H4 (cell line): Measurements from ENCODE around the gene GSK3B. TPM values are rescaled to one million over a fixed set of nuclear protein-coding genes. Genes with fewer than 3 reads are reported as not detected.
A peak's percentile ranks its signal among the peaks of the same experiment; 100 is the strongest.

Experiments used
- DNase-seq: peaks from one replicate; pipeline ENCODE4 v3.0.0-alpha.2; 2015; ENCODE audit warnings: low spot score
- total RNA-seq: library from RNA; depleted of rRNA; stranded (reverse); fragments of >200 nt; shearing (Covaris generic); gene quantifications from 2 replicates; pipeline ENCODE4 v1.2.3, GENCODE V29; 2014; rRNA removed

The GSK3B gene
- 47.9 and 51.1 TPM in 2 replicates for total RNA-seq

GRCh38 chr3:120093911-120094775 lies at the start of gene GSK3B:
TSS of gene GSK3B (minus strand) at chr3:120094447. CDS start at chr3:120093434, 1,013 bp downstream.
- DNase-seq: peak; percentile 100

- DNase-seq: no peak
Observed at GRCh38 chr3:120143676-120144075, 49.4 kb upstream of the GSK3B start.

- no peak for DNase-seq
Observed at GRCh38 chr3:120142236-120142635, 48.0 kb upstream of the GSK3B start.

DNA sequence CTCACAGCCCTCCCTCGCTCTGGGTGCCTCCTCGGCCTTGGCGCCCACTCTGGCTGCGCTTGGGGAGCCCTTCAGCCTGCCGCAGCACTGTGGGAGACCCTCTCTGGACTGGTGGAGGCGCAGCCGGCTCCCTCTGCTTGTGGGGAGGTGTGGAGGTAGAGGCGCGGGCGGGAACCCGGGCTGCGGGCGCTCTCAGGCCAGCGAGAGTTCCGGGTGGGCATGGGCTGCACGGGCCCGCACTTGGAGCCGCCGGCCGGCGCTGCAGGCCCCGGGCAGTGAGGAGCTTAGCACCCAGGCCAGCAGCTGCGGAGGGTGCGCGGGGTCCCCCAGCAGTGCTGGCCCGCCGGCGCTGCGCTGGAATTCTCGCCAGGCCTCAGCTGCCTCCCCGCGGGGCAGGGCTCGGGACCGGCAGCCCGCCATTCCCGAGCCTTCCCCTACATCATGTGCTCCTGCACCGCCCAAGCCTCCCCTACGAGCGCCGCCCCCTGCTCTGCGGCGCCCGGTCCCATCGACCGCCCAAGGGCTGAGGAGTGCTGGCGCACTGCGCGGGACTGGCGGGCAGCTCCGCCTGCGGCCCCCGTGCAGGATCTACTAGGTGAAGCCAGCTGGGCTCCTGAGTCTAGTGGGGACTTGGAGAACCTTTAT lies 46.0 kb upstream of the GSK3B start:
- no peak for DNase-seq

- no peak for DNase-seq
Observed at GRCh38 chr3:120139140-120139539, 44.9 kb upstream of the GSK3B start.

DNA sequence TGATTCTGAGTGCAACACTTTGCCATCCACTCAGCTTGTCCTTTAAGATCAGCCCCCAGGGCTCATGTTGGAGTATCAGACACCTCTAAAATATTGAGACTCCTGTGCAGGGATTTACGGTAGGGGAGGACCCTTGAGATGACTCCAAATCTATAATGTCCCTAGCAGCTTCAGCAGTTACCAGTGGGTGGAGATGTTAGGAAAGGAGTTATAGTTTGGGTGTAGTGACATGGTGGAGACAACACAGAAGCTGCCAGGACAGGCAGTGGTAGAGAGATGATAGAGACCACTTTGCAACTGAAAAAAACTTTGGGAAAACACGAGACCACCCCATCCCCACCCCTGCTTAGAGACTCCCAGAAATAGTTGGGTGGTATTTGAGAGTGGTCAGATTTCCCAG lies 43.3 kb upstream of the GSK3B start:
- no peak for DNase-seq

- no peak for DNase-seq
Observed at GRCh38 chr3:120130656-120131055, 36.4 kb upstream of the GSK3B start.

GRCh38 chr3:120129718-120130513 lies 35.7 kb upstream of the GSK3B start:
- no peak for DNase-seq

- no peak for DNase-seq
Observed at GRCh38 chr3:120129051-120129450, 34.8 kb upstream of the GSK3B start.

- no peak for DNase-seq
Observed at GRCh38 chr3:120125992-120126391, 31.7 kb upstream of the GSK3B start.

DNA sequence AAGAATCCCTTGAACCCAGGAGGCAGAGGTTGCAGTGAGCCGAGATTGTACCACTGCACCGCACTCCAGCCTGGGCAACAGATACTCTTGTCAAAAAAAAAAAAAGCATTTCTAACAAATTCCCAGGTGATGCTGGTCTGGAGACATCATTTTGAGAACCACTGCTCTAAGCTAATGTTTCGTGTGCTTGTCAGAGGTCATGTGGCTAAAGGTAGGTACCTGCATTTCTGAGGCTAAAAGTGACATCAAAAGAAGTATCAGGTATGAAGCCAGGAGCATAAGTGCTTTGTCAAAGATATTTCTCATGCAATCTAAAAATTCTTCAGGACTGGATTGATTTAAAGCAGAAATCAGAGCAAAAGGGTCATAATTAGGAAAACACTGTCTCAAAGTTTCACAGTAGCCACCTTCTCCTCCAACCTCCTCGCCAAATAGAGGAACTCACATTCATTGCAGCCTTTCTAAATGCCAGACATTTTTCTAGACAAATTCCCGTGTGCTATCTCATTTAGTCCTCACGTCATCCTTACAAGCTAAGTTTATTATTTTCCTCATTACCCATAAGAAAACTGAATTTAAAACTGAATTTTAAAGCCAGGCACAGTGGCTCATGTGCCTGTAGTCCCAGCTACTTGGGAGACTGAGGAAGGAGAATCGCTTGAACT lies 25.7 kb upstream of the GSK3B start:
- DNase-seq: no peak

- DNase-seq: no peak
Observed at GRCh38 chr3:120114981-120115380, 20.7 kb upstream of the GSK3B start.

GRCh38 chr3:120114376-120114775 lies 20.1 kb upstream of the GSK3B start:
- no peak for DNase-seq

DNA sequence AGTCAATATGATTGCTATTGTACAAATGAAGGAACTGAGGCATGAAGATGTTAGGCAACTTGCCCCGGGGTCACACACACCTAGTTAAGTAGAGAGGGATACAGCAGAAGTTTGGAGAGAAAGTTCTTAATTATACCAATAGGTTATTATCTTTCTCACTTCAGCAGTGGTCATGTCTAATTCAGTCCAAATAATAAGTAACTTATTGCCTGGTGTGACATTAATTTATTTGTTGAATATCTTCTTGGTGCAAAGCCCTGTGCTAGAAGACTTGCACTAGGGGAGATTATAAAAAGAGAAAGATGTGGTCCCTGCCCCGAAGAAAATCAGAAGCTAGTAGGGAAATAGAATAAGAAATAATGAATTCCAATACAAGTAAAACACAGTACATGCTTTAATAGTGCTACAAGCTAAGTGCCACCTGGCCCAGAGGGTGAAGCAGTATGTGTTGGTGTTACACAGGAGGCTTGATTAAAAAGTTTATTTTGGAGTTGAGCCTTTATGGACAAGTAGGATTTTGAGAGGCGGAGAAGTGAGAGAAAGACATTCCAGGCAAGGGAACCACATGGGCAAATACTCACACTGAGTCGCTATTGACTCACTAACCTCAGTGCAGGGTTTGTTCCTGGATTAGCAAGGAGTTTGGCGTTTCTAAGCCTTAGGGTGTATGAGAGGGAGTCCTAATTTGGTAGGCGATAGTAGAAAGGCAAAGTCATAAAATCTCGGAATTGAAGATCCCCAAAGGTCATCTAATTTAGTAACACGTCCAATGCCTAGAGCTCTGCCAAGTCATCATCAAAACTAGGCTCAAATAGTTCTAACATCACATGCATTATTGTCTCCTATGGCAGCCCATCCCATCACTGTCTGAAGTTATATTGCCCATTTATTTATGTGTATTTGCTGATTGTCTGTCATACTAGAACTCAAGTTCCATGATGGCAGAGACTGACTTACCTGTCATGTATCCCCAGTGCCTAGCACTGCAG lies 19.2 kb upstream of the GSK3B start:
- DNase-seq: peak; percentile 19

DNA sequence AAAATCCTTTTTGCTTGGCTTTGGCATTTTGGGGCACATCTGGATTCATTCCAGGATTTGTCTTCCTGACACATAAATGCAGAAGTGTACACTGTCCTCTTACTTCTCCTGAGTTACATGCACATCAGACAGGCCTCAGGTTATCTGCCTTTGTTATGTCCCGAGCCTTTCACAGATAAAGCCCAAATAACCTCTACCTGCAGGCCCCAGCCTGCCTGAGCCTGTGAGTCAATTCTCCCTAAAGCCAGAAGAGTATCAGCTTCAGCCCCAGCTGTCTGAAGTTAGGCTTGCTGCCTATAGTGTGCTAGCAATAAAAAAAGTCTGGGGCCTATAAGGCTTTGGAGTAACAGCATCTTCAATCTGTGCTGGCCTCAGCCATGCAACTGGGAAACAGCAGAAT lies 17.7 kb upstream of the GSK3B start:
- DNase-seq: no peak

DNA sequence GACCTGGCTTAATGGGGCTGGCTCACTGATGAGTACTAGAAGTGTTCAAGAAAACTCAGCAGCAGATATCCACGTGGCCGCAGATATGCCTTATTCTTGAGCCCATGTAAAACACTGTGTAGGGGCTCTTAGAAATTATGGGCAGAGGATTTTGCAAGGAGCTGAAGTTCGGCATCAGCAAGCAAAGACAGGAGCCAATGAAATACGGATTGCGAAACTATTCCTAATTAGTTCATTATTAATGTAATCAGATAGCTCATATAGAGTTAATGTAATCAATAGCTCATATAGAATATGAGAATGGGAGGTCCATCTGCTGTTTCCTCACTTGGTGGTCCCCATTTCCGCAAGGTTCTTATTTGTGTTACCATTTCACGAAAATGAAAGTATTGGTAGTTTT lies 9.0 kb upstream of the GSK3B start:
- no peak for DNase-seq

- no peak for DNase-seq
Observed at GRCh38 chr3:120102674-120103073, 8.4 kb upstream of the GSK3B start.

DNA sequence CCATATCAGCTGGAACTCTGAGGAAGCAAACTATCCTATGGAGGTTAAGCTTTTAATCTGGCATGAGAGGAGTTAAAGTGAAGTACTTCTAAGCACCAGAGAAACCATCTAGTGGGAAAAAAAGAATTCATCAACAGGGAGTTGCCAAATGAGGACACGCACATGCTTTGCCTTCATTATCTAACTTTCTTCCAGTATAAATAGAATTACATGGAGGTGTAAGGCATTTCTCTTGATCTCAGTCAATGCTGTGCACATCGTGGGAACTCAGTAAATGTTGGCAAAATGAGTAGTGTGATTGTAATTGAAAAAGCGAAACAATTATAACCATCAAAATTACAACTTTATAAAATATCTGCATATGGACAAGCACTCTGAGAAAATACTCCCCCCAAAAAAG lies 8.0 kb upstream of the GSK3B start:
- DNase-seq: no peak

DNA sequence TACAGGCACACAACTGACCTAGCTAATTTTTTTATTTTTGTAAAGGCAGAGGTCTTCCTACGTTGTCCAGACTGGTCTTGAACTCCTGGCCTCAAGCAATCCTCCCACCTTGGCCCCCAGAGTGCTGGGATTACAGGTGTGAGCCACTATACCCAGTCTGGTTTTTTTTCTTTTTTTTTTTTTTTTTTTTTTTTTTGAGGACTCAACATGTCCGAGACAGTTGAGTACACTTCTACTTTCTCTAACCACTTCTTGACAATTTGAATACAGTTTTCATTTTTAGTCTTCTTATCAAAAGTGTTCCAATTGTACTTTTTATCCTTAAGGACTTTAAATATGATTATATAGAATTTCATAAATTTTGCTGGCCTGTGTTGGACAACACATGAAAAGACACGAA lies 7.4 kb upstream of the GSK3B start:
- DNase-seq: no peak

- DNase-seq: no peak
Observed at GRCh38 chr3:120100711-120101110, 6.5 kb upstream of the GSK3B start.

GRCh38 chr3:120098710-120099109 lies 4.5 kb upstream of the GSK3B start:
- no peak for DNase-seq
